ENCODE measurements around the gene LIX1.
"Not testable (repeated sequence)": the region's sequence is repeated elsewhere in the genome, so short reads cannot be mapped to it uniquely, and the experiment has no call there.

Gene LIX1

GRCh38 chr5:97101189-97101910 lies 41.1 kb downstream of the LIX1 start:
- DNase-seq, result no peak

- DNase-seq, result no peak
Measured at GRCh38 chr5:97100476-97100875, 41.9 kb downstream of the LIX1 start.

- DNase-seq, result no peak
Measured at GRCh38 chr5:97098922-97099321, 43.5 kb downstream of the LIX1 start.

DNA sequence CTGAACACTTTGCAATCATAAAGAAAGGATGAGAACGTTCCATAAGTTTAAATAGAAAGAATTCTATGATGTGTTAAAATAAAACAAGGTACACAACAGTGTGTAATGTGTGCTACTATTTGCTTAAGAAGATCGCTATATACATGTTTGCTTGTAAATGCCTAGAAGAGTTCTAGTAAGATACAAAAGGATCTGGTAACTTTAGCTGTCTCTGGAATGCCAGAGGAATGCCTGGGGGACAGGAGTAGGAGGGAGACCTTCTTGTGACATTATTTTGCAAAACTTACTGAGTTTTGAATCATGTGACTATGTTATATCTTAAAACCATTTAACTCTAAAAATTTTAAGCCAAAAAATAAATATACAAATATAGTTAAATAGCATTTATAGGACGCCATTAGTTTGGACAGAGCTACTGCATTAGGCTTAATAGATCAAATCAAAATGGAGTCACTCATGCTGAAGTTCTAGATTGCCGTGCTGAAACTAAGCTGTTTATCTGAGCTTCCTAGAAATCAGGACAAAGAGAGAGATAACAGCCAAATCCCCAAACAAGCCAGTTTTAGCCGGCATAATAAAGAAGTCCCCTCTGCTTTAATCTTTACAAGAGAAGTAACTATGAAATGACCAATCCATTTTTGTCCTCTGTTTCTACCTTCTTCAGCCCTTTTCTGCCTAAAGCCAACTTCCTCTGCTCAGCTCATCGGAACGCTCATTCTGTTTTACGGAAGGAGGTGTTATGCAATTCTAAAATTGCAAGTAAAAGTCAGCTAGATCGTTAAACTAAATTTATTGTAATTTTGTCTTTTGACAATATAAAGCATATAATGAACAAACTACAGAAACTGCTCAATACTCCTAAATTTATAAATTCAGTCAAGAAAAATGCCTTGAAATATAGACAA lies 44.8 kb downstream of the LIX1 start:
- DNase-seq, result no peak

DNA sequence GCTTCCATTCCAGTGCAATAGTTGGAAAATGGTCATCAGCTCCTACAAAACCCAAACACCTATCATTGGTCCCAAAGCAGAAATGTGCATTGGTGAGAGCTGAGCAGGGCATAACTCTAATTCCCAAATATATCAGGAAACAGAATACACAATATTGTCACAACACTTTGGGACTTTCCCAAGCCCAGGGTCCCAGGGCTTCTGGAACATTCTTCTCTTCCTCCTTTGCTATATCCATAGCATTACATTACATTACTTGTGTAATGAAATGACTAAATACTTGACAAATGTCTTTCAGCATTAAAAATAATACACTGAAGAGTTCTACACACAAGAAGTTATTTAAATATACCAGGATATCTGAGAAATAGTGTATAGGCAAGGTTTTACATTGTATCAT lies 45.6 kb downstream of the LIX1 start:
- DNase-seq, result no peak

- no peak for DNase-seq
Measured at GRCh38 chr5:97096191-97096590, 46.2 kb downstream of the LIX1 start.

GRCh38 chr5:97095318-97095732 lies 47.1 kb downstream of the LIX1 start:
- DNase-seq, result no peak

- no peak for DNase-seq
Measured at GRCh38 chr5:97094579-97095317, 47.7 kb downstream of the LIX1 start.

- DNase-seq, result no peak
Measured at GRCh38 chr5:97093193-97093592, 49.2 kb downstream of the LIX1 start.

- no peak for DNase-seq
Measured at GRCh38 chr5:97090944-97091343, 51.5 kb downstream of the LIX1 start.

GRCh38 chr5:97089149-97089801 lies 53.1 kb downstream of the LIX1 start:
- no peak for DNase-seq

DNA sequence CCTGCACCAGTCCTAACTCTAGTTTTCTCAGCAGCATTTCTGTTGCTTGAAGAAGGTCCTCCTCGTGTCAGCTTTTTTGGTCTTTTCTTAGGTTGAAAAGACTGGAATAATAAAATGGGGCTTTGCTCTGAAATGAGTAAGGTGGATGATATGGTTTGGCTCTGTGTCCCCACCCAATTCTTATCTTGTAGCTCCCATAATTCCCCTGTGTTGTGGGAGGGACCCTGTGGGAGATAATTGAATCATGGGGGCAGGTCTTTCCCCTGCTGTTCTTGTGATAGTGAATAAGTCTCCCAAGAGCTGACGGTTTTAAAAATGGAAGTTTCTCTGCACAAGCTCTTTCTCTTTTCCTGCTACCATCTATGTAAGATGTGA lies 53.6 kb downstream of the LIX1 start:
- DNase-seq, result peak; percentile 50

GRCh38 chr5:97087138-97087537 lies 55.3 kb downstream of the LIX1 start:
- DNase-seq, result no peak

DNA sequence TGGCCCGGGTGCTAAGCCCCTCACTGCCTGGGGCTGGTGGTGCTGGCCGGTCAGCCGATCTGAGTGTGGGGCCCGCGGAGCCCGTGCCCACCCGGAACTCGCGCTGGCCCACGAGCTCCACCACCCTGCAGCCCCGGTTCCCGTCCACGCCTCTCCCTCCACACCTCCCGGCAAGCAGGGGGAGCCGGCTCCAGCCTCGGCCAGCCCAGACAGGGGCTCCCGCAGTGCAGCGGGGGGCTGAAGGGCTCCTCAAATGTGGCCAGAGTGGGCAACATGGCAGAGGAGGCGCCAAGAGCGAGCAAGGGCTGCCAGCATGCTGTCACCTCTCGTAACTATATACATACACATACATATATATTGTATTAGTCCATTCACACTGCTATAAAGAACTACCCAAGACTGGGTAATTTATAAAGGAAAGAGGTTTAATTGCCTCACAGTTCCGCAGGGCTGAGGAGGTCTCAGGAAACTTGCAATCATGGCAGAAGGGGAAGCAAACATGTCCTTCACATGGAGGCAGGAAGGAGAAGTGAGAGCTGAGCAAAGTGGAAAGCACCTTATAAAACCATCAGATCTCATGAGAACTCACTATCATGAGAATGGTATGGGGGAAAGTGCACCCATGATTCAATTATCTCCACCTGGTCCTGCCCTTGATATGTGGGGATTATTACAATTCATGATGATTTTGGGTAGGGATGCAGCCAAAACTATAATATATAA lies 56.8 kb downstream of the LIX1 start:
- DNase-seq, result no peak

- DNase-seq, result not testable (repeated sequence)
Measured at GRCh38 chr5:97084782-97085458, 57.5 kb downstream of the LIX1 start.

GRCh38 chr5:97078958-97079743 lies 63.3 kb downstream of the LIX1 start:
- no peak for DNase-seq

DNA sequence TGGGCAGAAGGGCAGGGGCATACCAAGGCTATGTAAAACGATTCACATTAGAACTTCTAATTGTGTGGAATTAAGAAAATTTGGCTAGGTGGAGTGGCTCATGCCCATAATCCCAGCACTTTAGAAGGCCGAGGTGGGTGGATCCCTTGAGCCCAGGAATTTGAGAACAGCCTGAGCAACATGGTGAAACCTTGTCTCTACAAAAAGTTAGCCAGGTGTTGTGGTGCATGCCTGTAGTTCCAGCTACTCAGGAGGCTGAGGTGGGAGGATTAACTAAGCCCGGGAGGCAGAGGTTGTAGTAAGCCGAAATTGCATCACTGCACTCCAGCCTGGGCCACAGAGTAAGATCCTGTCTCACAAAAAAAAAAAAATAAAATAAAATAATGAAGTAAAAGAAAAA lies 65.2 kb downstream of the LIX1 start:
- no peak for DNase-seq

- DNase-seq, result no peak
Measured at GRCh38 chr5:97076098-97076497, 66.3 kb downstream of the LIX1 start.

DNA sequence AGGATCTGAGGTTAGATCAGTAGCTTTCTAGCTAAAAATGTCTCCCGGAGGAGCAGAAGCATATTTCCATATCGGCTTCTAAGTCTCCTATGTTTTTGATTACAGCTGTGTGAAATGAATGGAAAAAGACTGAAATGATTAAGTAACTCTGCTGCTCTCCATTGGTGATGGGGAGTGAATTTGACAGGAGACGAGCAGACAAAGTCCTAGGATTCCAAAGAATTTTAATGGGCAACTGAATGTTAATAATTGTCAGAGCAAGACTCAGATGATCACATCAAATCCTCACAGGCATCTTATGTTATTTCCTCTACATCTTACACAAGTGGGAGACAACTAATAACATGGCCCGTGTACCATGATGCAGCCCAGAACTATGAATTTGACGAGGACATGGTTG lies 66.8 kb downstream of the LIX1 start:
- no peak for DNase-seq

DNA sequence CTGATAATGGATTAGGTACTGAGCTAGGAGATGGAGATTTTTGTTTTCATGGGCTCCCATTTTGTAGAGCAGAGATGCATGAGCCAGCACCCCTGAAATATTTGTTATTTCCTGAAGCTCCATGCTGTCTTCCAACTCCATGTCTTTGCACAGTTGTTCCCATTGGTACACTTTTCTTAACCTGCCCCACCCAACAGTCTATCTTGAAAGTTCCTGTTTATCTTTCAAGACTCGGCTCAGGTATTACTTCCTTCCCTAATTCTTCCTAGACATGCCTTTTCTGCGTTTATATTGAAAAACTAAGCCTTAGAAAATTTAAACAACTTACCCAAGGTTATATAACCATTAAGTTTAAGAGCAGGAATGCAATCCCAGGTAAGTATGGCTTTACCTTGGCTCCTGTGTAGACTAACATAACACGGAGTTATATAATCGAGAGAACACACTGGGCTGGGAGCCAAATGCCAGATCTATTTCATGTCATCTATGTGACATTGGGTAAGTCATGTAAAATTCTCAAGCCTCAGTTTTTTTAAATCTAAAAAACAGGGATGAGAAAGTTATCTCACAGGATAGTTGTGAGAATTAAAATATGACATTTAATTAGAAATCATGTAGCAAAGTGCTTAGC lies 67.4 kb downstream of the LIX1 start:
- DNase-seq, result no peak

Measured in hematopoietic multipotent progenitor cell treated with erythropoietin and hydrocortisone succinate and interleukin-3 and kit ligand, for 8 days (in vitro differentiated cells).